ENCODE measurements around the gene PPM1A.

Gene PPM1A

DNA sequence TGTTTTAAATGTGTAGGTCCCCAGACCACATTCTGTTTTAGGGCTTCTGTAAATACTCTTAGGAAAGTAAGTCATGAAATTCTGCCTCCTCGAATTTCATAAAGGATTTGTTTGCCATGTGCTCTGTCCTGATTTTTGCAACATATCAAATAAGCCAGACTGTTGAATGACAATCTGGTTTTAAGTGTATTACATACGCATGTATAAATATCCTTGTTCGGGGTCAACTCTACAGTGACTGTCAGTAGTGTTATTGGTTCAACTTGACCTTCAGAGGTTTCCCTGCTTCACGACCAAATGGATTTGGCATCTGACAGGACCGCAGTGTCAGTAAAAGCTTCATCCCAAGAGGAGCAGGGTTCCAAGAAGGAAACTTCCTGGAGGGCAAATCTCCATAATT, 52.7 kb downstream of the PPM1A start:
- TF ChIP-seq, protein P1, sequence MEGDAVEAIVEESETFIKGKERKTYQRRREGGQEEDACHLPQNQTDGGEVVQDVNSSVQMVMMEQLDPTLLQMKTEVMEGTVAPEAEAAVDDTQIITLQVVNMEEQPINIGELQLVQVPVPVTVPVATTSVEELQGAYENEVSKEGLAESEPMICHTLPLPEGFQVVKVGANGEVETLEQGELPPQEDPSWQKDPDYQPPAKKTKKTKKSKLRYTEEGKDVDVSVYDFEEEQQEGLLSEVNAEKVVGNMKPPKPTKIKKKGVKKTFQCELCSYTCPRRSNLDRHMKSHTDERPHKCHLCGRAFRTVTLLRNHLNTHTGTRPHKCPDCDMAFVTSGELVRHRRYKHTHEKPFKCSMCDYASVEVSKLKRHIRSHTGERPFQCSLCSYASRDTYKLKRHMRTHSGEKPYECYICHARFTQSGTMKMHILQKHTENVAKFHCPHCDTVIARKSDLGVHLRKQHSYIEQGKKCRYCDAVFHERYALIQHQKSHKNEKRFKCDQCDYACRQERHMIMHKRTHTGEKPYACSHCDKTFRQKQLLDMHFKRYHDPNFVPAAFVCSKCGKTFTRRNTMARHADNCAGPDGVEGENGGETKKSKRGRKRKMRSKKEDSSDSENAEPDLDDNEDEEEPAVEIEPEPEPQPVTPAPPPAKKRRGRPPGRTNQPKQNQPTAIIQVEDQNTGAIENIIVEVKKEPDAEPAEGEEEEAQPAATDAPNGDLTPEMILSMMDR (IDR thresholded peaks at IDR 0.05; ENCODE audit: insufficient read depth, missing control alignments): no peak
- FAIRE-seq (no peak), DNase-seq (ENCODE audit: insufficient read length, low spot score) (no peak)

DNA sequence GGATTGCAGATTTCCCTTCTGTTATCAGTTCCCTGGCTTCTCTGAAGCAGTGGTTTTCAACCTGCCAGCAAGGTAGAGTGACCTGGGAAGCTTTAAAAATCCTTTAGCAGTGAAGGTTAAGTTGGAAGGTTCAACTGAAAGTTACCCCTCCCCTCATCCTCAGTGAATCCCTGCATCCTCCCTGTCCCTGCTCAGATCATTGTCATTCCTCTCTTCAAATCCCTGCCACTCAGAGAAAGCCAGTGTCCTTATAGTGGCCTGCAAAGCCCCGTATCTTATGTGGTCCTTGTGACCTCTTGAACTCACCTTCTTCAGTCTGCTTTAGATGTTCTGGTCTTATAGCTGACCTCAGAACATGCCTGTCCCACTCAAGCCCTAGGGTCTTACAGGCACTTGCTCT, 53.6 kb downstream of the PPM1A start:
- TF ChIP-seq, protein P1 (IDR thresholded peaks at IDR 0.05; ENCODE audit: insufficient read depth, missing control alignments): no peak
- FAIRE-seq (no peak), DNase-seq (ENCODE audit: insufficient read length, low spot score) (no peak)

DNA sequence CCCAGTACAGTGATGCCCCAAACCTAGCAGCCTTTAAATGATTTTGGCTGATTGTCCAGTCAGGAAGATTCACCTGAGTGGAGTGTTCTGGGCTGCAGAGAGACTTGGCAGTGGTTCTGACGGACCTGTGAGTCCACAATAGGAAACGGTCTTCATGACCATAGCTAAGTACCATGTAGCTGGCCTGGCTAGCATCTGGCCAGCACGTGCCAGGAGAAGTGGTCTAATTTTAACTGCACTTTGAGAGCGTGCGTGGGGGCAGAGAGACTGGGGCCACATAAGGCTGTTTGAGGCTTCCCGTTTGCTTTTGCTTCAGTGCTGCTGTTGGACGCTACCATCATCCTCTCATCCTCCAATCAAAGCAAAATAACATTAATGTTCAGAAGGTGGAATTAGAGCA, 54.7 kb downstream of the PPM1A start:
- TF ChIP-seq, protein P1 (IDR thresholded peaks at IDR 0.05; ENCODE audit: insufficient read depth, missing control alignments): no peak
- FAIRE-seq (no peak), DNase-seq (ENCODE audit: insufficient read length, low spot score) (no peak)

DNA sequence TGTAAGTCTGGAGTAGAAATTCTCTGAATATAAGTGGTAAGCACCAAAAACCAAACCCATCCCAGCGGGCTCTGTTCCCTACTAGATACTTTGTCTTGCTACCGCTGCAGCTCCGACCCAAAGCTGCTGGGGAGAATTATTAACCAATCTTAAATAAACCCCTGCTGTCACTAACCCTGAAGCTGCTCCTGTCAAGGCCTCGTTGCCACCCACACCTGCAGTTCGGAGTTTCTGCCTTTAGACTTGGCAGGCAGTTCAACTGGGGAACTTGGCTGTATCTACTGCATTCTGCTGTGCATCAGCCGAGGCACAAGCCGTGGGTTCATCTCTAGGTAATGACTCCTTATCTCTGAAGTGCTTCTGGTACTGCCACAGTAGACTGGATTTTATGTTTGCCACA, 55.5 kb downstream of the PPM1A start:
- TF ChIP-seq, protein P1 (IDR thresholded peaks at IDR 0.05; ENCODE audit: insufficient read depth, missing control alignments): no peak
- FAIRE-seq (no peak), DNase-seq (ENCODE audit: insufficient read length, low spot score) (no peak)

DNA sequence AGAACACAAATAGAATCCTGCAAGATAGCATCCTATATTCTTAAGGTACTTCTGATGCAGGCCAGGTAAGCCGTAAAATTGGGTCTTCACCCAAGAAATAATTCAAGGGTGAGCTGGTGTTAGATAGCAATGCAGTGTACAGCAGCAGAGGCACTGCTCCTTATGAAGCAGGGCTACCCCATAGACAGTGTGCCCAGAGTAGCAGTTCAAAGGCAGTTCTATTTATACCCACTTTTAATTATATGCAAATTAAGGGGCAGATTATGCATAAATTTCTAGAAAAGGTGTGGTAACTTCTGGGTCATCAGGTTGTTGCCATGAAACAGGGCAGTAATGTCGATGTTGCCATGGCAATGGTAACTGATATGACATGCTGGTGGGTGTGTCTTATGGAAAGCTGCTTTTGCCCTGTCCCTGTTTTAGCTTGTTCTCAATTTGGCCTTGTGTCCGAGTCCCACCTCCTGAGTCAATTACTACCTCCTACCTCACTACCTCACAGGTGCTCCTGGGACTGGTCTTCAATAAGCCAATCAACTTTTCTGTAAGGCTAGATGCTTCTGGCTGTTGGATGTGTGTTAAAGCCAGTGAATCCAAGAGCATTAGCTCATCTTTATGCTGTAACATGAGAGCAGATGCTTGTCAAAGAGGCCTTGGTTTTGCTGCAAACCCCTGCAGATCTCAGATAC, 61.0 kb downstream of the PPM1A start:
- FAIRE-seq (no peak), DNase-seq (ENCODE audit: insufficient read length, low spot score) (no peak)

DNA sequence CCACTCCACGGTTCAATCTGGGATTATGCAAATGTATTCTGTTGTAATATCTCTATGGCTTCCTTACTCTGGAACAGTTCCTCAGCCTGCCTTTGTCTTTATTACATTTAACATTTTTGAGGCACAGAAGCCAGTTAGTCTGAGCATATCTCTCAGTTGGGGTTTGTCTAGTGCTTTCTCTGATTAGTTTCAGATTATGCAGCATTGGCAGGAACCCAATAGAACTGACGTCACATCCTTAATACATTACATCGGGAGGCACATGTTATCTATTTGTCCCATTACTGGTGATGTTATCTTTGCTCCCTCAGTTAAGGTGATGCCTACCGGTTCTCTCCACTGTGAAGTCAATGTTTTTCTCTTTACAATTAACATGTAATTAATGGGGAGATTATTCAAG, 62.4 kb downstream of the PPM1A start:
- TF ChIP-seq, protein P1 (IDR thresholded peaks at IDR 0.05; ENCODE audit: insufficient read depth, missing control alignments): no peak
- FAIRE-seq: no peak
- DNase-seq (ENCODE audit: insufficient read length, low spot score): no peak

More for the DNA sequence above, 61.0 kb downstream of the PPM1A start:
- TF ChIP-seq, protein P1 (IDR thresholded peaks at IDR 0.05; ENCODE audit: insufficient read depth, missing control alignments): no peak

DNA sequence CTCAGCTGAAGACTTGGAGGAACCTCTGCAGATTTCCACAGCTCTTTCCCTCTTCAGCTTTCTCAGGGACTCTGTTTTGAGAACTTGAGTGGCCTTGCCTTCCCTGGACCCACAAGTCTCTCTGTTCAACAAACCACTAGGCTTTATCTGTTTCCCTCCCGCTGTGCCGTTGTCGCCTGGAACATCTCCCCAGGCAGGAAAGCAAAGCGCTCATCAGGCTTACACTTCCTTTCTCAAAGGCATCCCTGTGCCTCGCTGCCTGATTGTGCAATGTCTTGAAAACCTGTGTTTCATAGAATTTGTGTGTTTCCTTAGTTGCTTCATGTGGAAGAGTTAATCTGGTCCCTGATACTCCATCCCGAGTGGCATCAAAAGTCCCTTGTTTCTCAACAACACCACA, 64.1 kb downstream of the PPM1A start:
- DNase-seq (ENCODE audit: insufficient read length, low spot score): no peak
- TF ChIP-seq, protein P1 (IDR thresholded peaks at IDR 0.05; ENCODE audit: insufficient read depth, missing control alignments): no peak
- no peak for FAIRE-seq

Data from D721Med (cell line).